Sigmoid colon (tissue), 7 donors: ENCODE data around the gene TBC1D8. TPM values are rescaled to one million over a fixed set of nuclear protein-coding genes. Genes with fewer than 3 reads are reported as not detected.

Source experiments
- DNase-seq: peaks from one replicate; pipeline ENCODE4 v3.0.0-alpha.2; 2019
- H3K27ac ChIP-seq, 4 donors: fragments of 200-600 bp; sonication (generic); one replicate each; pipeline ENCODE4 v1.5.1; 2016 to 2019; ENCODE audit warnings: mild to moderate bottlenecking in 1 of 4
- H3K27me3 ChIP-seq, 3 donors: fragments of 200-600 bp; sonication (generic); one replicate each; pipeline ENCODE4 v1.5.1; 2019; ENCODE audit warnings: mild to moderate bottlenecking in 1 of 3
- H3K36me3 ChIP-seq, 4 donors: fragments of 200-600 bp; sonication (generic); one replicate each; pipeline ENCODE4 v1.5.1; 2016 to 2019
- H3K4me1 ChIP-seq, 4 donors: fragments of 200-600 bp; sonication (generic); one replicate each; pipeline ENCODE4 v1.5.1; 2017 to 2019
- H3K4me3 ChIP-seq, 4 donors: fragments of 200-600 bp; sonication (generic); one replicate each; pipeline ENCODE4 v1.5.1; 2017 to 2019; ENCODE audit warnings: mild to moderate bottlenecking in 2 of 4, moderate library complexity in 1 of 4
- H3K9me3 ChIP-seq, 4 donors: fragments of 200-600 bp in 3 of 4; sonication (generic) in 3 of 4; one replicate each; pipeline versions ENCODE4 v1.5.1 to v1.6.1; 2013 to 2019
- CTCF ChIP-seq, 4 experiments: fragments of 450-650 bp in 3 of 4; fragments of 200-600 bp in 1 of 4; IDR thresholded peaks; one replicate each; pipeline ENCODE4 v1.5.1; 2016 to 2019; ENCODE audit warnings: antibody characterized with exemption in 4 of 4, mild to moderate bottlenecking in 3 of 4, moderate library complexity in 2 of 4
- EP300 ChIP-seq, 4 donors: sonication (generic); formaldehyde crosslinking; IDR thresholded peaks; one replicate each; pipeline ENCODE4 v1.6.1; 2017; ENCODE audit warnings: antibody characterized with exemption in 4 of 4
- POLR2A ChIP-seq, 2 donors: fragments of 450-650 bp; IDR thresholded peaks; one replicate each; pipeline ENCODE4 v1.6.1; 2016; ENCODE audit warnings: antibody characterized with exemption in 2 of 2, mild to moderate bottlenecking in 2 of 2, moderate library complexity in 2 of 2
- POLR2AphosphoS5 ChIP-seq, 4 donors: sonication (generic); formaldehyde crosslinking; IDR thresholded peaks; one replicate each; pipeline ENCODE4 v1.6.1; 2017; ENCODE audit warnings: antibody characterized with exemption in 4 of 4
- WGBS, 2 donors: extraction: QIAGEN DNeasy Blood & Tissue Kit; methylation state at CpG; one replicate each; pipeline ENCODE4 v1.1.7; 2013; 5-methylcytosine and 5-hydroxymethylcytosine counted together
- intact Hi-C: fragments of 100-400 bp; cut with DNase I; formaldehyde crosslinking; loops from one replicate; pipeline ENCODE4 v1.15.1; 2023
- polyA plus RNA-seq, 3 donors: library from polyadenylated mRNA; stranded (reverse); fragments of 200-250 nt; gene quantifications; one replicate each; pipeline ENCODE4 v1.2.3, GENCODE V29; 2013
- total RNA-seq, 4 donors: library from RNA; depleted of rRNA; stranded (reverse); fragments of >200 nt; gene quantifications; one replicate each; pipeline ENCODE4 v1.1.0, GENCODE V29; 2016
- donor health status: healthy with polysubstance abuse.
- donor health status: Bipolar disorder and iron deficiency.
- donor health status: healthy.

TBC1D8 gene
- total and polyA plus RNA-seq, 7 donors, result 3.0 to 24.1 (median 15.7) TPM

- WGBS, 2 donors, result 93 to 96% methylated on average over 17 of the region's 17 CpGs
- no peak overlapping the region for H3K27ac ChIP-seq
- no peaks in the 10 kb centered on the region for H3K4me1 ChIP-seq
- peaks cover 0 to 29% (median 0%) of the 10 kb centered on the region in 4 donors for H3K36me3 ChIP-seq
- intact Hi-C loops, result no loop called here
- H3K9me3 ChIP-seq, result no peaks in the 10 kb centered on the region
- no peaks in the 10 kb centered on the region for H3K27me3 ChIP-seq
- DNase-seq, result no peak
- H3K4me3 ChIP-seq, result no peak overlapping the region
- TF ChIP-seq POLR2AphosphoS5 (IDR thresholded peaks at IDR 0.05) (no peak), POLR2A (IDR thresholded peaks at IDR 0.05) (no peak), EP300 (IDR thresholded peaks at IDR 0.05) (no peak), CTCF (IDR thresholded peaks at IDR 0.05) (no peak)
Observed at GRCh38 chr2:100993294-100993693, 157.9 kb downstream of the TBC1D8 start.

DNA sequence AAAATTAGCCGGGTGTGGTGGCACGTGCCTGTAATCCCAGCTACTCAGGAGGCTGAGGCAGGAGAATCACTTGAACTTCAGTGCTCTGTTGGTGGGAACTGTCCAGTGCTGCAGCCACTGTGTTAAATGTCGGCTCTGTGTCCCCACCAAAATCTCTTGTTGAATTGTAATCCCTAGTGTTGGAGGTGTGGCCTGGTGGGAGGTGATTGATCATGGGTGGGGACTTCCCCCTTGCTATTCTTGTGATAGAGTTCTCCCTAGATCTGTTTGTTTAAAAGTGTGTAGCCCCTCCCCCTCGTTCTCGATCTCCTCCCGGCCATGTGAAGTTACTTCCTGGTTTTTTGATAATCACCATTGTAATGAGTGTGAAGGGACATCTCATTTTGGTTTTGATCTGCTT, 158.9 kb downstream of the TBC1D8 start:
- peaks cover 0 to 37% (median 0%) of the 10 kb centered on the region in 4 donors for H3K36me3 ChIP-seq
- 65 to 73% methylated on average over 6 of the region's 6 CpGs for WGBS, 2 donors

DNA sequence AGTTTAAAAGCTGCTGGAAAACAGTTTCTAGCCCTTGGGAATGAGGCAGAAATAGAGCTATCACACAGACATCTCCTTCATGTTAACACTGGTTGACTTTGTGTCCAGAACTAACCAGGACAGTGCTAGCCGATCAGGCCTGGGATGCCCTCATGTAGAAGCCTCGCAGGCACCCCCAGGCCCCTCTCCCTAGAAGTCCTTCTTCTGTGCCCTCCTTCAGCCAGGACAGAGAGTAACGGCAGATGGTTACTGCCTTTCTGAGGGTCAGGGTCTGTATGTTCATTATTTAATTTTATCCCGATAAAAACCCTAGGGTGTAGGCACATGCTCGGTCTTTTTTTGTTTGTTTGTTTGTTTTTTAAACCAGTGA, 159.8 kb downstream of the TBC1D8 start:
- H3K27ac ChIP-seq, result no peak overlapping the region
- H3K36me3 ChIP-seq, result peaks cover 0 to 36% (median 0%) of the 10 kb centered on the region in 4 donors
- intact Hi-C loops, result no loop called here
- WGBS, 2 donors, result 94% methylated on average over 5 of the region's 5 CpGs
- H3K9me3 ChIP-seq, result no peaks in the 10 kb centered on the region
- no peak for DNase-seq
- TF ChIP-seq POLR2A (IDR thresholded peaks at IDR 0.05), result no peak
- no peak for TF ChIP-seq CTCF (IDR thresholded peaks at IDR 0.05)
- TF ChIP-seq POLR2AphosphoS5 (IDR thresholded peaks at IDR 0.05), result no peak
- no peak for TF ChIP-seq EP300 (IDR thresholded peaks at IDR 0.05)
- no peak overlapping the region for H3K4me3 ChIP-seq
- H3K4me1 ChIP-seq, result no peaks in the 10 kb centered on the region
- H3K27me3 ChIP-seq, result no peaks in the 10 kb centered on the region

More for the DNA sequence above, 158.9 kb downstream of the TBC1D8 start:
- Histone ChIP-seq H3K27ac (no peak overlapping the region), H3K9me3 (no peaks in the 10 kb centered on the region), H3K4me1 (no peaks in the 10 kb centered on the region), H3K4me3 (no peak overlapping the region), H3K27me3 (no peaks in the 10 kb centered on the region)
- DNase-seq, result no peak
- intact Hi-C loops, result no loop called here
- TF ChIP-seq POLR2A (IDR thresholded peaks at IDR 0.05) (no peak), EP300 (IDR thresholded peaks at IDR 0.05) (no peak), POLR2AphosphoS5 (IDR thresholded peaks at IDR 0.05) (no peak)

DNA sequence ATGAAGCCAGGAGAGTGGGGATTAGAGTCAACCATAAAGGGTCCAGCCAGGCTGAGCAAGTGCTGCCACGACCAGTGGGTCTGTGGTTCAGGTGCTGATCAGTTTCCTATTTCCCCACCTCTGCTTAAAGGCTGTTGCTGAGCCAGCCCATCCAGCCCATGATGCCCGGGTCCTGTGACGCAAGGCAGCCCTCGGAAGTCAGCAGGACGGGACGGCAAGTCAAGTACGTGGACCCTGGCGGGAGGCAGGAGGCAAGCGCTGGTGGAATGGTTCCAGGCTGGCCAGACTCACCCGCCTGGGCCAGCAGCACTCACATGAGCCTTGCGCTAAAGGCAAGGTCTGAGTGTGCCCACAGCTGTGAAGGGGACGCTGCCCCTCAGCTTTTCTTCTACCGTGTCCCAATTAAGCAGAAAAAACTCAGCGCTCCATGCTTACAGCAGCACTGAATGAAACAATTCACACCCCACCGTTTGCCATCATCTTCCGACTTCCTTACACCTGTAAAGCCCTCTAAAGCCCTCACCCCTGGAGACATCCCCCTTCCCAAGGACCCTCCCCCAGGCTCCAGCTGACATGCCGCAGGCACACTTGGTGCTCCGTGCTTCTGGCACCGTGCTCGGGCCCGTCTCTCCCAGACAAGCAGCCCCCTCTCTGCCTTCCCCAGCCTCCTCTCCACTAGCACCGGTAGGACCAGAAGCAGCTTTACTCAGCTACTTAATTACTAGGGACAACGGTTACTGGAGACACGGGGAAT, 160.4 kb downstream of the TBC1D8 start:
- Histone ChIP-seq H3K27me3 (no peaks in the 10 kb centered on the region), H3K27ac (no peak overlapping the region), H3K4me3 (no peak overlapping the region), H3K9me3 (no peaks in the 10 kb centered on the region), H3K36me3 (peaks cover 0 to 31% (median 0%) of the 10 kb centered on the region in 4 donors), H3K4me1 (no peaks in the 10 kb centered on the region)
- WGBS, 2 donors, result 88 to 92% methylated on average over 24 of the region's 24 CpGs
- no peak for DNase-seq
- TF ChIP-seq POLR2A (IDR thresholded peaks at IDR 0.05) (no peak), EP300 (IDR thresholded peaks at IDR 0.05) (no peak), CTCF (IDR thresholded peaks at IDR 0.05) (no peak), POLR2AphosphoS5 (IDR thresholded peaks at IDR 0.05) (no peak)
- intact Hi-C loops, result no loop called here

GRCh38 chr2:100990166-100990565, 161.0 kb downstream of the TBC1D8 start:
- H3K27me3 ChIP-seq, result no peaks in the 10 kb centered on the region
- no peak for DNase-seq
- H3K9me3 ChIP-seq, result no peaks in the 10 kb centered on the region
- peaks cover 0 to 26% (median 0%) of the 10 kb centered on the region in 4 donors for H3K36me3 ChIP-seq
- H3K4me1 ChIP-seq, result no peaks in the 10 kb centered on the region
- no peak for TF ChIP-seq POLR2AphosphoS5 (IDR thresholded peaks at IDR 0.05)
- no peak for TF ChIP-seq EP300 (IDR thresholded peaks at IDR 0.05)
- no peak for TF ChIP-seq POLR2A (IDR thresholded peaks at IDR 0.05)
- TF ChIP-seq CTCF (IDR thresholded peaks at IDR 0.05), result no peak
- H3K4me3 ChIP-seq, result no peak overlapping the region
- WGBS, 2 donors, result 94 to 95% methylated on average over 9 of the region's 9 CpGs
- H3K27ac ChIP-seq, result no peak overlapping the region
- intact Hi-C loops, result no loop called here
